A549 (cell line): ENCODE results near the gene TENT5C. TPM values are rescaled to one million over a fixed set of nuclear protein-coding genes. Genes with fewer than 3 reads are reported as not detected.

Source experiments
- ATAC-seq, 2 experiments: fragments of 200-7000 bp in 1 of 2; fragments of >200 bp in 1 of 2; cut with Nextera tagmentation in 1 of 2; cut with Tn5 transposase in 1 of 2; 3 replicates each; pipeline versions ENCODE4 v1.8.0 to v1.9.1; 2018 to 2020; ENCODE audit warnings: mild to moderate bottlenecking in 1 of 2, moderate library complexity in 1 of 2
- CTCF ChIA-PET: fragments of 300-600 bp; sonication (Branson Sonifier 250); formaldehyde crosslinking; extraction: SDS; loops from one replicate; lab custom pipeline; 2021; ENCODE audit warnings: antibody characterized with exemption, inconsistent platforms; lab: Yijun Ruan, JAX
- POLR2A ChIA-PET: fragments of 350-600 bp; formaldehyde crosslinking; extraction: SDS; loops from one replicate; lab custom pipeline; 2021; ENCODE audit warnings: antibody characterized with exemption, inconsistent platforms; lab: Yijun Ruan, JAX
- DNase-seq, 2 experiments: peaks; one replicate each; pipeline versions ENCODE4 v3.0.0 to v3.0.0-alpha.2; 2011 to 2016; ENCODE audit warnings: low read depth in 1 of 2, low spot score in 1 of 2
- FAIRE-seq: peaks from 2 replicates; lab custom pipeline; 2011; peaks lifted over from hg19 to GRCh38; lab: Jason Lieb, UNC
- H3K27ac ChIP-seq, 2 experiments: fragments of >200 bp; sonication (Bioruptor Twin); formaldehyde crosslinking; 3 replicates each; pipeline ENCODE4 v1.5.1; 2016 to 2017
- H3K4me1 ChIP-seq: fragments of >200 bp; sonication (Bioruptor Twin); formaldehyde crosslinking; 3 replicates; pipeline ENCODE4 v1.6.1; 2016
- H3K4me2 ChIP-seq: fragments of >200 bp; sonication (Bioruptor Twin); formaldehyde crosslinking; 3 replicates; pipeline ENCODE4 v1.6.1; 2016
- H3K4me3 ChIP-seq: fragments of >200 bp; sonication (Bioruptor Twin); formaldehyde crosslinking; 3 replicates; pipeline ENCODE4 v1.5.1; 2016
- H3K9me3 ChIP-seq: fragments of >200 bp; sonication (Bioruptor Twin); formaldehyde crosslinking; 3 replicates; pipeline ENCODE4 v1.6.1; 2016
- ATOH8 ChIP-seq: fragments of 250-450 bp; sonication (Bioruptor Pico); IDR thresholded peaks from 2 replicates; pipeline ENCODE4 v1.5.0; 2020; ENCODE audit warnings: low read depth, mild to moderate bottlenecking, moderate library complexity
- BCL3 ChIP-seq: fragments of >200 bp; sonication (Bioruptor Twin); formaldehyde crosslinking; IDR thresholded peaks from 3 replicates; pipeline ENCODE4 v1.6.1; 2016
- CBX8 ChIP-seq: fragments of 200-600 bp; sonication (generic); IDR thresholded peaks from 2 replicates; pipeline ENCODE4 v1.6.1; 2016
- CHD2 ChIP-seq: fragments of 150-350 bp; IDR thresholded peaks from 2 replicates; pipeline ENCODE4 v1.6.1; 2014; ENCODE audit warnings: low read length; ENCODE audit not compliant: partially characterized antibody
- E2F6 ChIP-seq: IDR thresholded peaks from 2 replicates; pipeline ENCODE4 v1.6.1; 2012; ENCODE audit warnings: low read depth, borderline replicate concordance
- EHF ChIP-seq: fragments of 250-450 bp; sonication (Bioruptor Pico); IDR thresholded peaks from 2 replicates; pipeline ENCODE4 v1.5.0; 2020; ENCODE audit warnings: mild to moderate bottlenecking
- EHMT2 ChIP-seq: fragments of 200-600 bp; sonication (generic); IDR thresholded peaks from 2 replicates; pipeline ENCODE4 v1.6.1; 2016; ENCODE audit warnings: antibody characterized with exemption, low read depth, mild to moderate bottlenecking, moderate library complexity
- ELK1 ChIP-seq: fragments of 150-350 bp; IDR thresholded peaks from 2 replicates; pipeline ENCODE4 v1.6.1; 2014; ENCODE audit warnings: low read depth, mild to moderate bottlenecking, low read length
- HDAC2 ChIP-seq: fragments of 200-600 bp; sonication (generic); IDR thresholded peaks from 2 replicates; pipeline ENCODE4 v1.6.1; 2016
- HES2 ChIP-seq: fragments of >200 bp; sonication (Bioruptor Twin); formaldehyde crosslinking; IDR thresholded peaks from 2 replicates; pipeline ENCODE4 v1.6.1; 2016
- HMGXB4 ChIP-seq: fragments of 250-450 bp; sonication (Bioruptor Pico); IDR thresholded peaks from 2 replicates; pipeline ENCODE4 v1.5.0; 2021; ENCODE audit warnings: mild to moderate bottlenecking, moderate library complexity, borderline replicate concordance
- HOXA7 ChIP-seq: fragments of 250-450 bp; sonication (Bioruptor Pico); IDR thresholded peaks from 2 replicates; pipeline ENCODE4 v1.5.0; 2020; ENCODE audit warnings: mild to moderate bottlenecking, moderate library complexity
- KDM1A ChIP-seq: fragments of 200-600 bp; sonication (generic); IDR thresholded peaks from 2 replicates; pipeline ENCODE4 v1.6.1; 2016; ENCODE audit warnings: low read depth, mild to moderate bottlenecking
- PBX3 ChIP-seq: IDR thresholded peaks from 2 replicates; pipeline ENCODE4 v1.6.1; 2012
- POLR2AphosphoS2 ChIP-seq: conservative IDR thresholded peaks from 2 replicates; pipeline ENCODE4 v1.6.1; 2012; ENCODE audit warnings: low read length, improper control_type of control experiment, inconsistent platforms
- RCOR1 ChIP-seq: fragments of 150-350 bp; IDR thresholded peaks from 2 replicates; pipeline ENCODE4 v1.6.1; 2014; ENCODE audit warnings: antibody characterized with exemption, low read length, low read depth
- RFX5 ChIP-seq: fragments of 450-650 bp; IDR thresholded peaks from 2 replicates; pipeline ENCODE4 v1.7.1; 2014; ENCODE audit warnings: antibody characterized with exemption, mild to moderate bottlenecking, moderate library complexity
- ZC3H11A ChIP-seq: fragments of 450-650 bp; IDR thresholded peaks from 2 replicates; pipeline ENCODE4 v1.6.1; 2014; ENCODE audit warnings: antibody characterized with exemption, mild to moderate bottlenecking
- ZFP36 ChIP-seq: fragments of 450-650 bp; IDR thresholded peaks from 2 replicates; pipeline ENCODE4 v1.6.1; 2014; ENCODE audit warnings: borderline replicate concordance; ENCODE audit not compliant: partially characterized antibody
- ZSCAN20 ChIP-seq: fragments of 250-450 bp; sonication (Bioruptor Pico); IDR thresholded peaks from 2 replicates; pipeline ENCODE4 v1.8.0; 2022; ENCODE audit warnings: mild to moderate bottlenecking, moderate library complexity
- WGBS: methylation state at CpG from one replicate; pipeline ENCODE4 v1.1.6; 2017; ENCODE audit errors: missing lambda C conversion rate; 5-methylcytosine and 5-hydroxymethylcytosine counted together
- polyA plus RNA-seq, 4 experiments: library from polyadenylated mRNA; depleted of rRNA in 3 of 4; stranded (reverse); fragments of >200 nt; fragmentation: RNase III in 1 of 4; extraction: RNeasy Plus Mini Kit Qiagen cat#74134 plus additional on column Dnase treatment in 1 of 4; gene quantifications; 2 replicates in 3 of 4; 3 replicates in 1 of 4; pipeline ENCODE4 v1.2.3, GENCODE V29; 2011 to 2017

TENT5C gene
- polyA plus RNA-seq, 2 of the 4 experiments (the other 2 are of a cell fraction): 0.14 to 0.17 TPM

GRCh38 chr1:117607471-117607870 is 1.6 kb downstream of the TENT5C start:
- CTCF ChIA-PET: interaction anchor here (1.2 to 2.4 kb wide), 2 partner anchors 16 to 147 kb away, joined by 3 to 11 read pairs; no protein-coding TSS in a partner anchor
- H3K4me3 ChIP-seq: no peak overlapping the region
- FAIRE-seq: no peak

GRCh38 chr1:117608115-117608615 is 2.3 kb downstream of the TENT5C start:
- FAIRE-seq: no peak
- Histone ChIP-seq H3K4me3 (no peak overlapping the region), H3K4me2 (no peak overlapping the region), H3K9me3 (no peaks in the 10 kb centered on the region), H3K4me1 (peaks cover 14% of the 10 kb centered on the region), H3K27ac (no peak overlapping the region)
- CTCF ChIA-PET: interaction anchor here (1.2 to 2.4 kb wide), 2 partner anchors 15 to 146 kb away, joined by 3 to 11 read pairs; no protein-coding TSS in a partner anchor
- ATAC-seq: no peak
- no peak for DNase-seq
- 88% methylated on average over 7 of the region's 7 CpGs for WGBS
- POLR2A ChIA-PET: no interaction called here
- TF ChIP-seq HOXA7 (CRISPR knock-in tag) (no peak), POLR2AphosphoS2 (no peak), CBX8 (no peak), HES2 (no peak), ELK1 (no peak)
- TF ChIP-seq, all 56 proteins: peak for 0

More at GRCh38 chr1:117607471-117607870, 1.6 kb downstream of the TENT5C start:
- DNase-seq (no peak), ATAC-seq (no peak)
- peaks cover 8% of the 10 kb centered on the region; the same call in 2 of the 3 replicates for H3K4me1 ChIP-seq
- TF ChIP-seq ATOH8 (CRISPR knock-in tag): no peak
- no peak for TF ChIP-seq POLR2AphosphoS2
- TF ChIP-seq EHF (CRISPR knock-in tag): no peak
- no peak for TF ChIP-seq E2F6
- TF ChIP-seq RFX5: no peak
- TF ChIP-seq ZFP36: no peak
- TF ChIP-seq HDAC2: no peak
- no peak for TF ChIP-seq BCL3
- TF ChIP-seq PBX3: no peak
- TF ChIP-seq KDM1A: no peak
- no peak for TF ChIP-seq RCOR1
- TF ChIP-seq CHD2: no peak
- TF ChIP-seq, all 56 proteins: peak for 0
- POLR2A ChIA-PET: no interaction called here
- Histone ChIP-seq H3K27ac (no peak overlapping the region), H3K9me3 (no peaks in the 10 kb centered on the region), H3K4me2 (no peak overlapping the region)
- 78% methylated on average over 6 of the region's 6 CpGs for WGBS

GRCh38 chr1:117608758-117609157 is 2.9 kb downstream of the TENT5C start:
- TF ChIP-seq ZSCAN20 (no peak), BCL3 (no peak), ZC3H11A (no peak), EHMT2 (no peak), E2F6 (no peak), HOXA7 (CRISPR knock-in tag) (no peak), HMGXB4 (CRISPR knock-in tag) (no peak)
- peaks cover 18% of the 10 kb centered on the region for H3K4me1 ChIP-seq
- H3K4me3 ChIP-seq: no peak overlapping the region
- DNase-seq (no peak), FAIRE-seq (no peak), ATAC-seq (no peak)
- no peak overlapping the region for H3K27ac ChIP-seq
- no peak overlapping the region for H3K4me2 ChIP-seq
- no peaks in the 10 kb centered on the region for H3K9me3 ChIP-seq
- POLR2A ChIA-PET: no interaction called here
- WGBS: 21% methylated on average over 1 of the region's 1 CpG
- CTCF ChIA-PET: interaction anchor here (0.7 to 2.4 kb wide), 3 partner anchors 145 to 260 kb away, joined by 3 to 11 read pairs (median 4); no protein-coding TSS in a partner anchor
